Fibroblast of lung (primary cell): ENCODE data around the gene MAST1. TPM values are rescaled to one million over a fixed set of nuclear protein-coding genes. Genes with fewer than 3 reads are reported as not detected.

ENCODE experiments used
- DNase-seq, 2 donors: peaks; one replicate each; pipeline versions ENCODE4 v3.0.0 to v3.0.0-alpha.2; 2010; ENCODE audit warnings: low read depth in 2 of 2
- H2AFZ ChIP-seq: 2 replicates; pipeline ENCODE4 v1.5.1; 2012; ENCODE audit warnings: low read length, control low read depth, inconsistent platforms
- H3K27ac ChIP-seq: 2 replicates; pipeline ENCODE4 v1.5.1; 2011; ENCODE audit warnings: low read length, control low read depth; ENCODE audit not compliant: insufficient read depth
- H3K27me3 ChIP-seq: 2 replicates; pipeline ENCODE4 v1.5.1; 2011; ENCODE audit warnings: mild to moderate bottlenecking, low read length; ENCODE audit not compliant: control insufficient read depth, insufficient read depth
- H3K36me3 ChIP-seq: 2 replicates; pipeline ENCODE4 v1.5.1; 2011; ENCODE audit warnings: low read length; ENCODE audit not compliant: control insufficient read depth, insufficient read depth
- H3K4me1 ChIP-seq: 2 replicates; pipeline ENCODE4 v1.5.1; 2011; ENCODE audit warnings: low read length; ENCODE audit not compliant: control insufficient read depth, insufficient read depth; ENCODE audit errors: extremely low read depth
- H3K4me2 ChIP-seq: 2 replicates; pipeline ENCODE4 v1.5.1; 2011; ENCODE audit warnings: low read length, control low read depth; ENCODE audit not compliant: insufficient read depth; ENCODE audit errors: extremely low read depth
- H3K4me3 ChIP-seq, 4 experiments: fragments of 200-600 bp in 1 of 4; sonication (generic) in 1 of 4; replicated peaks in 1 of 4; 2 replicates each; pipeline ENCODE4 v1.5.1; 2011 to 2016; ENCODE audit warnings: low read length in 4 of 4, low read depth in 3 of 4, mild to moderate bottlenecking in 3 of 4, control low read depth in 2 of 4, inconsistent platforms in 1 of 4, mixed read lengths in 1 of 4; ENCODE audit not compliant: insufficient read depth in 1 of 4; ENCODE audit errors: control extremely low read depth in 1 of 4
- H3K79me2 ChIP-seq: 2 replicates; pipeline ENCODE4 v1.5.1; 2012; ENCODE audit warnings: mild to moderate bottlenecking, low read length, inconsistent platforms; ENCODE audit not compliant: control insufficient read depth, insufficient read depth
- H3K9ac ChIP-seq: 2 replicates; pipeline ENCODE4 v1.5.1; 2011; ENCODE audit warnings: mild to moderate bottlenecking, low read length, control low read depth; ENCODE audit not compliant: insufficient read depth
- H3K9me3 ChIP-seq: 2 replicates; pipeline ENCODE4 v1.5.1; 2012; ENCODE audit warnings: low read depth, low read length; ENCODE audit not compliant: control insufficient read depth, insufficient read depth
- H4K20me1 ChIP-seq: 2 replicates; pipeline ENCODE4 v1.5.1; 2011; ENCODE audit warnings: low read length; ENCODE audit not compliant: control insufficient read depth, insufficient read depth; ENCODE audit errors: extremely low read depth
- EZH2 ChIP-seq: IDR thresholded peaks from 2 replicates; pipeline ENCODE4 v1.5.1; 2012; ENCODE audit warnings: low read length, control low read depth, mild to moderate bottlenecking; ENCODE audit errors: missing control alignments
- polyA plus RNA-seq, 2 donors: library from polyadenylated mRNA; depleted of rRNA in 1 of 2; stranded (reverse) in 1 of 2; unstranded in 1 of 2; fragments of >200 nt; gene quantifications; 2 replicates each; pipeline ENCODE4 v1.2.1, GENCODE V29; 2011 to 2012; ENCODE audit warnings: missing spikeins in 1 of 2
- total RNA-seq: library from RNA; depleted of rRNA; stranded (reverse); fragments of >200 nt; gene quantifications from 2 replicates; pipeline ENCODE4 v1.2.1, GENCODE V29; 2014
- TF ChIP-seq, protein P1 (sequence below), 2 donors: IDR thresholded peaks in 1 of 2; conservative IDR thresholded peaks in 1 of 2; 1 replicate in 1 of 2; 2 replicates in 1 of 2; pipeline ENCODE4 v1.5.1; 2011 to 2012; ENCODE audit warnings: low read length in 2 of 2, control low read depth in 1 of 2, inconsistent platforms in 1 of 2, low read depth in 1 of 2, mild to moderate bottlenecking in 1 of 2

The MAST1 gene
- total and polyA plus RNA-seq, 2 donors (not counting 1 experiment from before 2014, with no cell fraction given): 0.30 to 1.3 TPM

DNA sequence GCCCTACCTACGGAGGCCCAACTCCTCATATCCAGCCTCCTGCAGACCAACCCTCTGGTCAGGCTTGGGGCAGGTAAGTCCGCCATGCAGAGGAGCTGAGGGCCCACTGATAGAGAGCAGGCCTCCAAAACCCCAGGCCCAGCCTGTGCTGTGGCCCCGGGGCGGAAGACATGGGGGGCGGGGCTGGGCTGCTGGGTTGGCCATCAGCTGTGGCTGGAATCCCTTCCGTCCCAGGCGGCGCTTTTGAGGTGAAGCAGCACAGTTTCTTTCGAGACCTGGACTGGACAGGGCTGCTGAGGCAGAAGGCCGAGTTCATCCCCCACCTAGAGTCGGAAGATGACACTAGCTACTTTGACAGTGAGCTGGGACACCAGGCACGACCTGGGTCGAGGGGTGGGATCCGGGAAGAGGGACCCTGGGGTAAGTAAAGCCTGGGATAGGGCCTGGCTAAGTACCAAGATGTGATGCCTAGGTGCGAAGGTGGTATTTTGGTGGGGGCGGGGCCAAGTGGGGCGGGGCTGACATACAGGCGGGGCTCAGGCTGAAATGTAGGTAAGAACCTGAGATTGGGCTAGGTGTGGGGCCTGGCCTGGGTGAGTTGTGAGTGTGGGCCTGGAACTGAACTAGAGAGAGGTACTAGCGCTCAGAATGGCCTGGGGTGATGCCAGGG is 27.6 kb downstream of the MAST1 start:
- DNase-seq: no peak
- no peak overlapping the region for H3K4me3 ChIP-seq
- TF ChIP-seq, protein P1, sequence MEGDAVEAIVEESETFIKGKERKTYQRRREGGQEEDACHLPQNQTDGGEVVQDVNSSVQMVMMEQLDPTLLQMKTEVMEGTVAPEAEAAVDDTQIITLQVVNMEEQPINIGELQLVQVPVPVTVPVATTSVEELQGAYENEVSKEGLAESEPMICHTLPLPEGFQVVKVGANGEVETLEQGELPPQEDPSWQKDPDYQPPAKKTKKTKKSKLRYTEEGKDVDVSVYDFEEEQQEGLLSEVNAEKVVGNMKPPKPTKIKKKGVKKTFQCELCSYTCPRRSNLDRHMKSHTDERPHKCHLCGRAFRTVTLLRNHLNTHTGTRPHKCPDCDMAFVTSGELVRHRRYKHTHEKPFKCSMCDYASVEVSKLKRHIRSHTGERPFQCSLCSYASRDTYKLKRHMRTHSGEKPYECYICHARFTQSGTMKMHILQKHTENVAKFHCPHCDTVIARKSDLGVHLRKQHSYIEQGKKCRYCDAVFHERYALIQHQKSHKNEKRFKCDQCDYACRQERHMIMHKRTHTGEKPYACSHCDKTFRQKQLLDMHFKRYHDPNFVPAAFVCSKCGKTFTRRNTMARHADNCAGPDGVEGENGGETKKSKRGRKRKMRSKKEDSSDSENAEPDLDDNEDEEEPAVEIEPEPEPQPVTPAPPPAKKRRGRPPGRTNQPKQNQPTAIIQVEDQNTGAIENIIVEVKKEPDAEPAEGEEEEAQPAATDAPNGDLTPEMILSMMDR (conservative IDR thresholded peaks at IDR 0.05 in 1 of 2, IDR thresholded peaks at IDR 0.05 in 1 of 2; ENCODE audit: low read depth in 1 of 2, low read length in 2 of 2): no peak
- TF ChIP-seq EZH2: no peak
- H3K4me2 ChIP-seq: no peak overlapping the region
- no peaks in the 10 kb centered on the region for H3K9me3 ChIP-seq
- no peak overlapping the region for H3K9ac ChIP-seq
- no peaks in the 10 kb centered on the region for H4K20me1 ChIP-seq
- peaks cover 4% of the 10 kb centered on the region for H3K27me3 ChIP-seq
- no peaks in the 10 kb centered on the region for H3K36me3 ChIP-seq
- H3K79me2 ChIP-seq: no peaks in the 10 kb centered on the region
- H2AFZ ChIP-seq: no peak overlapping the region
- H3K27ac ChIP-seq: no peak overlapping the region
- no peaks in the 10 kb centered on the region for H3K4me1 ChIP-seq

DNA sequence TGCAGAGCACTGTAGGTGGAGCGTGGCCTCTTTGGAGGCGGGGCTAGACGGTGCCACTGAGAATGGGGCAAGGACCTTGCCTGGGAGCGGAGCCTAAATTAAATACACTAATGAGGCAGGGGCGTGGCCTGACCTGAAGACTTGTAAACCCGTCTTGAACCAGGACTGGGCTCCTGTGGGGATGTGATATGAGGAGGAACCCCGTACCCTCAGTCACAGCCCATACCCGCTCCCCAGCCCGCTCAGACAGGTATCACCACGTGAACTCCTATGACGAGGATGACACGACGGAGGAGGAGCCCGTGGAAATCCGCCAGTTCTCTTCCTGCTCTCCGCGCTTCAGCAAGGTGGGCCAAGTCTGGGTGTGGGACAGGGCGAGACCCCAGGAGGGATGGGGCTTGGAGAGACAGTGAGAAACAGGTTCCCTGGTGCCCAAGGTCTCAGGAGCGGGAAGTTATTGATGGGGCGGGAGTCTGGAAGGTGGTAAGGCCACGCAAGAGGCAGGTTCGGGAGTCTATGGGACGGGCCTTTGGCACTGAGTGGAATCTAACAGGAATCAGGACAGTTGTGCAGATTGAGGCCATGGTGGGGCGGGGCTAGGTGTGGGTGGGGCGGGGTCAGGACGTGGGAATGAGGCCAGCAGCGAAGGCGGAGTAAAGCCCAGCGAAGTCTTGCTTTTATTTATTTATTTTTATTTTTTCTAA is 28.3 kb downstream of the MAST1 start:
- H3K27ac ChIP-seq: no peak overlapping the region
- no peak overlapping the region for H3K4me2 ChIP-seq
- no peaks in the 10 kb centered on the region for H3K4me1 ChIP-seq
- TF ChIP-seq, protein P1 (conservative IDR thresholded peaks at IDR 0.05 in 1 of 2, IDR thresholded peaks at IDR 0.05 in 1 of 2; ENCODE audit: low read depth in 1 of 2, low read length in 2 of 2): no peak
- TF ChIP-seq EZH2: no peak
- DNase-seq: no peak
- H2AFZ ChIP-seq: no peak overlapping the region
- no peaks in the 10 kb centered on the region for H4K20me1 ChIP-seq
- H3K27me3 ChIP-seq: peaks cover 4% of the 10 kb centered on the region
- H3K9me3 ChIP-seq: no peaks in the 10 kb centered on the region
- H3K36me3 ChIP-seq: no peaks in the 10 kb centered on the region
- no peaks in the 10 kb centered on the region for H3K79me2 ChIP-seq
- no peak overlapping the region for H3K4me3 ChIP-seq
- H3K9ac ChIP-seq: no peak overlapping the region
